Thymus (tissue), 14 donors: ENCODE measurements around the gene ATF6. TPM values are rescaled to one million over a fixed set of nuclear protein-coding genes. Genes with fewer than 3 reads are reported as not detected.

Experiments used
- DNase-seq, 9 donors: peaks; one replicate each; pipeline ENCODE4 v3.0.0-alpha.2; 2013; ENCODE audit warnings: low spot score in 9 of 9, low read depth in 6 of 9, missing footprints in 1 of 9
- H3K27ac ChIP-seq, 2 donors: one replicate each; pipeline ENCODE4 v1.5.1; 2013; ENCODE audit warnings: control low read depth in 1 of 2, low read depth in 1 of 2, low read length in 1 of 2, mild to moderate bottlenecking in 1 of 2, moderate library complexity in 1 of 2
- H3K27me3 ChIP-seq, 2 donors: one replicate each; pipeline ENCODE4 v1.5.1; 2013; ENCODE audit warnings: low read length in 1 of 2; ENCODE audit not compliant: control insufficient read depth in 2 of 2, insufficient read depth in 1 of 2
- H3K36me3 ChIP-seq, 2 donors: one replicate each; pipeline ENCODE4 v1.5.1; 2013; ENCODE audit warnings: low read length in 1 of 2, mild to moderate bottlenecking in 1 of 2, moderate library complexity in 1 of 2; ENCODE audit not compliant: control insufficient read depth in 2 of 2, insufficient read depth in 2 of 2
- H3K4me1 ChIP-seq, 2 donors: one replicate each; pipeline ENCODE4 v1.5.1; 2013; ENCODE audit warnings: low read length in 2 of 2; ENCODE audit not compliant: control insufficient read depth in 2 of 2, insufficient read depth in 2 of 2
- H3K4me3 ChIP-seq, 2 donors: one replicate each; pipeline ENCODE4 v1.5.1; 2013; ENCODE audit warnings: low read length in 2 of 2, control low read depth in 1 of 2, mild to moderate bottlenecking in 1 of 2
- H3K9me3 ChIP-seq, 2 donors: one replicate each; pipeline ENCODE4 v1.5.1; 2013; ENCODE audit warnings: low read length in 1 of 2, mild to moderate bottlenecking in 1 of 2; ENCODE audit not compliant: control insufficient read depth in 2 of 2, insufficient read depth in 1 of 2
- WGBS: extraction: QIAGEN DNeasy Blood & Tissue Kit; methylation state at CpG from one replicate; pipeline ENCODE4 v1.1.7; 2013; 5-methylcytosine and 5-hydroxymethylcytosine counted together
- long read RNA-seq, 10 donors: transcript quantifications; one replicate each; lab custom pipeline, GENCODE V29; 2026
- polyA plus RNA-seq: library from polyadenylated mRNA; stranded (reverse); fragments of 200-250 nt; gene quantifications from one replicate; pipeline ENCODE4 v1.2.3, GENCODE V29; 2013
- total RNA-seq: library from RNA; stranded (reverse); fragments of 120-200 nt; gene quantifications from one replicate; pipeline ENCODE4 v1.2.4, GENCODE V29; 2013
- donor health status: healthy.

The ATF6 gene, protein sequence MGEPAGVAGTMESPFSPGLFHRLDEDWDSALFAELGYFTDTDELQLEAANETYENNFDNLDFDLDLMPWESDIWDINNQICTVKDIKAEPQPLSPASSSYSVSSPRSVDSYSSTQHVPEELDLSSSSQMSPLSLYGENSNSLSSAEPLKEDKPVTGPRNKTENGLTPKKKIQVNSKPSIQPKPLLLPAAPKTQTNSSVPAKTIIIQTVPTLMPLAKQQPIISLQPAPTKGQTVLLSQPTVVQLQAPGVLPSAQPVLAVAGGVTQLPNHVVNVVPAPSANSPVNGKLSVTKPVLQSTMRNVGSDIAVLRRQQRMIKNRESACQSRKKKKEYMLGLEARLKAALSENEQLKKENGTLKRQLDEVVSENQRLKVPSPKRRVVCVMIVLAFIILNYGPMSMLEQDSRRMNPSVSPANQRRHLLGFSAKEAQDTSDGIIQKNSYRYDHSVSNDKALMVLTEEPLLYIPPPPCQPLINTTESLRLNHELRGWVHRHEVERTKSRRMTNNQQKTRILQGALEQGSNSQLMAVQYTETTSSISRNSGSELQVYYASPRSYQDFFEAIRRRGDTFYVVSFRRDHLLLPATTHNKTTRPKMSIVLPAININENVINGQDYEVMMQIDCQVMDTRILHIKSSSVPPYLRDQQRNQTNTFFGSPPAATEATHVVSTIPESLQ
- total RNA-seq (12.7 TPM), polyA plus RNA-seq (6.5 TPM)
- long read RNA-seq, donor 1, full-length matches to known transcripts: 1 of 1 reads
- long read RNA-seq, donor 1, partial matches to known transcripts: 0 of 1 reads
- long read RNA-seq, donor 1, other reads (novel, unspliced or antisense): 0 of 1 reads
- long read RNA-seq, donor 2, full-length matches to known transcripts: 13 of 52 reads
- long read RNA-seq, donor 2, partial matches to known transcripts: 39 of 52 reads
- long read RNA-seq, donor 2, other reads (novel, unspliced or antisense): 0 of 52 reads
- long read RNA-seq, donor 3, full-length matches to known transcripts: 4 of 15 reads
- long read RNA-seq, donor 3, partial matches to known transcripts: 11 of 15 reads
- long read RNA-seq, donor 3, other reads (novel, unspliced or antisense): 0 of 15 reads
- long read RNA-seq, donor 4, full-length matches to known transcripts: 2 of 2 reads
- long read RNA-seq, donor 4, partial matches to known transcripts: 0 of 2 reads
- long read RNA-seq, donor 4, other reads (novel, unspliced or antisense): 0 of 2 reads
- long read RNA-seq, donor 5, full-length matches to known transcripts: 6 of 14 reads
- long read RNA-seq, donor 5, partial matches to known transcripts: 8 of 14 reads
- long read RNA-seq, donor 5, other reads (novel, unspliced or antisense): 0 of 14 reads
- long read RNA-seq, donor 6, full-length matches to known transcripts: 3 of 3 reads
- long read RNA-seq, donor 6, partial matches to known transcripts: 0 of 3 reads
- long read RNA-seq, donor 6, other reads (novel, unspliced or antisense): 0 of 3 reads
- long read RNA-seq, donor 7, full-length matches to known transcripts: 2 of 8 reads
- long read RNA-seq, donor 7, partial matches to known transcripts: 6 of 8 reads
- long read RNA-seq, donor 7, other reads (novel, unspliced or antisense): 0 of 8 reads
- long read RNA-seq, donor 8, full-length matches to known transcripts: 3 of 8 reads
- long read RNA-seq, donor 8, partial matches to known transcripts: 5 of 8 reads
- long read RNA-seq, donor 8, other reads (novel, unspliced or antisense): 0 of 8 reads
- long read RNA-seq, donor 9, full-length matches to known transcripts: 3 of 3 reads
- long read RNA-seq, donor 9, partial matches to known transcripts: 0 of 3 reads
- long read RNA-seq, donor 9, other reads (novel, unspliced or antisense): 0 of 3 reads
- long read RNA-seq, donor 10, full-length matches to known transcripts: 5 of 19 reads
- long read RNA-seq, donor 10, partial matches to known transcripts: 14 of 19 reads
- long read RNA-seq, donor 10, other reads (novel, unspliced or antisense): 0 of 19 reads

- Histone ChIP-seq H3K9me3 (no peaks in the 10 kb centered on the region), H3K36me3 (no peaks in the 10 kb centered on the region), H3K27me3 (no peaks in the 10 kb centered on the region), H3K27ac (peak within 1 kb of the TSS; percentile 78 to 90), H3K4me1 (peaks cover 12 to 17% of the 10 kb centered on the region in 2 donors), H3K4me3 (peak within 1 kb of the TSS; percentile 78 to 94)
- peak; percentile 67 to 93 (median 78) for DNase-seq
- under 1% methylated on average over 35 of the region's 35 CpGs for WGBS
Observed at GRCh38 chr1:161766102-161766981, at the start of gene ATF6. Gene ATF6 (plus strand): TSS chr1:161766320. CDS start chr1:161766361, 41 bp downstream.

GRCh38 chr1:161718559-161719324 lies 47.4 kb upstream of the ATF6 start:
- Histone ChIP-seq H3K36me3 (no peaks in the 10 kb centered on the region), H3K9me3 (no peaks in the 10 kb centered on the region), H3K4me1 (no peaks in the 10 kb centered on the region), H3K27ac (no peak overlapping the region), H3K27me3 (peaks cover 39 to 64% of the 10 kb centered on the region in 2 donors), H3K4me3 (no peak overlapping the region)
- DNase-seq: peak in 1 of 9 donors; percentile 12
- 45% methylated on average over 8 of the region's 8 CpGs for WGBS

DNA sequence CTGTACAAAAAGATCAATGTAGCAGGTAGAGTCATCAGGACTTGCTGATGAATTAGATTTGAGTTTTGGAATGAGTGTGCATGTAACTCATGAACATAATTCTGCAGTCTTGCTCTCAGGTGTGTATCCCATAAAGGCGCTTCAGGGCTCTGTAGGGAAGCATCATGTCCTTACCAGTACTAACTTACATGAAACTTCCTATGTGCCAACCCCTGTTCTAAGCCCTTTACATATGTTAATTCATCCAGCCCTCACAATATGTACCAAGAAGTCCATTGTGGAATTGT lies 46.9 kb upstream of the ATF6 start:
- no peak overlapping the region for H3K27ac ChIP-seq
- H3K9me3 ChIP-seq: no peaks in the 10 kb centered on the region
- no peaks in the 10 kb centered on the region for H3K36me3 ChIP-seq
- WGBS: 100% methylated on average over 1 of the region's 1 CpG
- H3K27me3 ChIP-seq: peaks cover 40 to 68% of the 10 kb centered on the region in 2 donors
- no peak overlapping the region for H3K4me3 ChIP-seq
- DNase-seq: no peak
- H3K4me1 ChIP-seq: no peaks in the 10 kb centered on the region

DNA sequence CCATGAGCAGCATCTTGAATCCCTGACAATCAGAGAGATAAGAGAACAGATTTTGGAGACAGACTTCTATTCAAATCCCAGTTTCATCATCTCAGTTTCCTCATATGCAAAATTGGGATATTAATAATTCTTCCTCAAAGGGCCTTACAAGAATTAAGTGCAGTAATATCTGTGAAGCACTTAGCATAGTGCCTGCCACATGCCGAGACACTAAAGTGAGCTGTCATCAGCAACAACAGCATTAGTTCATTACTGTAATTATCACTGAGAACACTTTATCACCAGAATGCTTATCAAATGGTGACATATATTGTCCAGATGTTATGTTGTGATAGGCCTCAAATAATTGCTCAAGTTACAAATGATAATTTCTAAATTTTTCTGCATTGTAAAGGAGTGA lies 45.7 kb upstream of the ATF6 start:
- H3K4me1 ChIP-seq: no peaks in the 10 kb centered on the region
- H3K27me3 ChIP-seq: peaks cover 42 to 80% of the 10 kb centered on the region in 2 donors
- no peak overlapping the region for H3K4me3 ChIP-seq
- no peak overlapping the region for H3K27ac ChIP-seq
- WGBS: 97% methylated on average over 1 of the region's 1 CpG
- no peak for DNase-seq
- H3K9me3 ChIP-seq: no peaks in the 10 kb centered on the region
- H3K36me3 ChIP-seq: no peaks in the 10 kb centered on the region

- peaks cover 46 to 85% of the 10 kb centered on the region in 2 donors for H3K27me3 ChIP-seq
- no peak within 1 kb of the TSS for H3K27ac ChIP-seq
- H3K4me3 ChIP-seq: no peak within 1 kb of the TSS
- no peak for DNase-seq
- peaks cover 1 to 5% of the 10 kb centered on the region in 2 donors for H3K9me3 ChIP-seq
- peaks cover 0 to 6% of the 10 kb centered on the region in 2 donors for H3K4me1 ChIP-seq
- H3K36me3 ChIP-seq: no peaks in the 10 kb centered on the region
- WGBS: 41% methylated on average over 4 of the region's 4 CpGs
Observed at GRCh38 chr1:161720956-161721737, 45.0 kb upstream of the ATF6 start, which contains the start of gene FCRLB. Gene FCRLB (plus strand): TSS chr1:161721544. CDS start chr1:161722673, 1,129 bp downstream.

DNA sequence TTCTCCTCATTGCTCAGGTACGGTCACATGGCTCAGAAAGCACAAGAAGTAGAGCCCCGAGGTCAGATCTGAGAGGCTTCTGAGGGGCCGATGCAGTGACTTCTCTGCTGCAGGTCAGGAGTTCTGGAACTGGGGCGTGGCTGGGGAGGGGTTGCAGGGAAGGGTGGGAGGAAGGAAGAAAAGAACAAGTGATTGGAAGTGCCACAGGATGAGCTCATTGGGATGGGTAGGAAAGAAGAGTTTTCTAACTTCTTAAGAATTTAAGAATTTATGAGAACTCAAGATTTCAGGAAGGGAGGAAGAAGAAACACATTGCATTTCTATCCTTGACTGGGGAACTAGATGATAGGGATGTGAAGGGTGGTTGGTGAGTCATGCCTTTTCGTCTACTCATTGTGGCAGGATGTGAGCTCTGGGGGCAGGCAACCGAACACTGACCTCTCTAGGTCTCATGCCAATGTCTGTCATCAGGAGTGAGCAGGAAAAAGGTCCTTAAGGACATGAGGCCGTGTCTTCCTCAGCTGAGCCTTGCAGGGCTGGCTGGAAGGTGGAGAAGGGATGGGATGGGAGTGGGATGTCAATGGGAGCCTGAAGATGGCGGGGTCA lies 44.3 kb upstream of the ATF6 start:
- Histone ChIP-seq H3K4me3 (no peak overlapping the region), H3K9me3 (peaks cover 1 to 5% of the 10 kb centered on the region in 2 donors), H3K36me3 (no peaks in the 10 kb centered on the region), H3K27ac (no peak overlapping the region), H3K4me1 (peaks cover 0 to 10% of the 10 kb centered on the region in 2 donors), H3K27me3 (peaks cover 46 to 87% of the 10 kb centered on the region in 2 donors)
- 70% methylated on average over 8 of the region's 8 CpGs for WGBS
- DNase-seq: no peak
